ENCODE data around the gene CCDC157. TPM values are rescaled to one million over a fixed set of nuclear protein-coding genes. Genes with fewer than 3 reads are reported as not detected.

Gene CCDC157
- total and polyA plus RNA-seq, 9 of the 15 experiments (the other 6 are each of a cell fraction or from before 2014, with no cell fraction given) = 0.04 to 1.3 (median 0.68) TPM

DNA sequence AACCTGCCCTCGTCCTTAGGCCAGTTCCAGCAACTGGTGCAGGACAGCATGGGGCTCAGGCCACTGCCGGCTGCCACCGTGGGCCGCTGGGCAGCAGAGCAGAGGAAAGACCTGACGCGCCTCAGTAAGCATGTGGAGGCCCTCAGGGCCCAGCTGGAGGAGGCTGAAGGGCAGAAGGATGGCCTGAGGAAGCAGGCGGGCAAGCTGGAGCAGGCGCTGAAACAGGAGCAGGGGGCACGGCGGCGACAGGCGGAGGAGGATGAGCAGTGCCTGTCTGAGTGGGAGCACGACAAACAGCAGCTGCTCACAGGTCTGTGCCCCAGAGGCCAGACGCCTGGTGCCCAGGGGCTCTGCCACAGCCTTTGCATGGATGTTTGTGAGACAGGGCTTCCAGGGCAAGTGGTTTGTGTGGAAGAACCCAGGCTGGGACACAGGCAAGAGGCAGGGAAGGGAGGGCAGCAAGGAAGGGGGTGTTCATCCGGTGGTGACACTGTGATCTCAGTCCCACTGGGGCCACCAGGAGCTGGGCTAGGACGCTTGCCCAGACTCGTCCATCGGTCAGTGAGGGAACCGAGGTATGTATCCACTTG, 13.9 kb downstream of the CCDC157 start:
- Histone ChIP-seq H3K27ac (ENCODE audit: extremely low read depth, low read depth, low read length) (no peak overlapping the region), H3K27me3 (ENCODE audit: control insufficient read depth in 2 of 2, insufficient read depth in 2 of 2, low read length in 2 of 2) (no peaks in the 10 kb centered on the region; a peak in 1 of 5 replicates), H2AFZ (ENCODE audit: low read depth, low read length) (no peak overlapping the region), H4K20me1 (replicated peaks; ENCODE audit: control insufficient read depth, insufficient read depth, low read length) (no peaks in the 10 kb centered on the region), H3K36me3 (ENCODE audit: control insufficient read depth, insufficient read depth, low read length) (no peaks in the 10 kb centered on the region), H3K79me2 (ENCODE audit: control insufficient read depth, insufficient read depth, low read length) (no peaks in the 10 kb centered on the region), H3K4me1 (replicated peaks in 1 of 2; ENCODE audit: control insufficient read depth in 2 of 2, insufficient read depth in 2 of 2, low read length in 2 of 2) (peaks cover 0 to 17% of the 10 kb centered on the region in 2 experiments; a peak in 2 of 5 replicates), H3K4me3 (no peak overlapping the region), H3K9ac (ENCODE audit: insufficient read depth in 1 of 2, low read depth in 2 of 2, low read length in 2 of 2) (peak overlapping the region in 1 of 2 experiments; percentile 26; a peak in 1 of 4 replicates), H3K9me1 (ENCODE audit: control insufficient read depth, insufficient read depth, low read length) (no peaks in the 10 kb centered on the region), H3K4me2 (ENCODE audit: insufficient read depth, low read length) (no peak overlapping the region), H3K9me3 (replicated peaks; ENCODE audit: control insufficient read depth, insufficient read depth, low read depth, low read length) (no peaks in the 10 kb centered on the region)
- POLR2A ChIA-PET = interaction anchor here (0.6 kb wide), 1 partner anchor 149 kb away, joined by 4 read pairs; no protein-coding TSS in a partner anchor
- BruUV-seq (replicated peaks) = no TSS peak
- intact Hi-C loops (cut with micrococcal nuclease) (no loop called here), in situ Hi-C loops (cut with MboI) (no loop called here)
- 14% methylated on average over 10 of the region's 19 CpGs for WGBS (ENCODE audit: insufficient coverage, low coverage, missing lambda C conversion rate)
- CTCF ChIA-PET (ENCODE audit: low intra/inter-chr PET ratio) = no interaction called here
- ATAC-seq (no peak), FAIRE-seq (no peak), DNase-seq (ENCODE audit: extremely low read depth in 1 of 4, low spot score in 3 of 4) (no peak)
- TF ChIP-seq DPF2 (IDR thresholded peaks at IDR 0.05) = no peak
- TF ChIP-seq POLR2G (IDR thresholded peaks at IDR 0.05; ENCODE audit: low read depth, low read length) = peak; percentile 35
- TF ChIP-seq IRF1 (CRISPR knock-in tag; IDR thresholded peaks at IDR 0.05; ENCODE audit: borderline replicate concordance) = no peak
- no peak for TF ChIP-seq TRIM28 (IDR thresholded peaks at IDR 0.05)

- no peaks in the 10 kb centered on the region for H4K20me1 ChIP-seq (replicated peaks; ENCODE audit: control insufficient read depth, insufficient read depth, low read length)
- no peak overlapping the region for H3K4me3 ChIP-seq
- no peaks in the 10 kb centered on the region for H3K9me3 ChIP-seq (replicated peaks; ENCODE audit: control insufficient read depth, insufficient read depth, low read depth, low read length)
- ATAC-seq (no peak), FAIRE-seq (no peak), DNase-seq (ENCODE audit: extremely low read depth in 1 of 4, low spot score in 3 of 4) (no peak)
- intact Hi-C loops (cut with micrococcal nuclease) = no loop called here
- no peaks in the 10 kb centered on the region; a peak in 1 of 5 replicates for H3K27me3 ChIP-seq (ENCODE audit: control insufficient read depth in 2 of 2, insufficient read depth in 2 of 2, low read length in 2 of 2)
- H3K27ac ChIP-seq (ENCODE audit: extremely low read depth, low read depth, low read length) = no peak overlapping the region
- CTCF ChIA-PET (ENCODE audit: low intra/inter-chr PET ratio) = no interaction called here
- H3K36me3 ChIP-seq (ENCODE audit: control insufficient read depth, insufficient read depth, low read length) = no peaks in the 10 kb centered on the region
- POLR2A ChIA-PET = interaction anchor here (0.6 kb wide), 1 partner anchor 149 kb away, joined by 4 read pairs; no protein-coding TSS in a partner anchor
- H3K9ac ChIP-seq (ENCODE audit: insufficient read depth in 1 of 2, low read depth in 2 of 2, low read length in 2 of 2) = no peak overlapping the region; a peak in 1 of 4 replicates
- no TSS peak for BruUV-seq (replicated peaks)
- in situ Hi-C loops (cut with MboI) = no loop called here
- peaks cover 0 to 15% of the 10 kb centered on the region in 2 experiments; a peak in 2 of 5 replicates for H3K4me1 ChIP-seq (replicated peaks in 1 of 2; ENCODE audit: control insufficient read depth in 2 of 2, insufficient read depth in 2 of 2, low read length in 2 of 2)
- no peaks in the 10 kb centered on the region for H3K9me1 ChIP-seq (ENCODE audit: control insufficient read depth, insufficient read depth, low read length)
- H2AFZ ChIP-seq (ENCODE audit: low read depth, low read length) = no peak overlapping the region
- no peaks in the 10 kb centered on the region for H3K79me2 ChIP-seq (ENCODE audit: control insufficient read depth, insufficient read depth, low read length)
- no peak overlapping the region for H3K4me2 ChIP-seq (ENCODE audit: insufficient read depth, low read length)
- WGBS (ENCODE audit: insufficient coverage, low coverage, missing lambda C conversion rate) = 10% methylated on average over 2 of the region's 9 CpGs
- no peak for TF ChIP-seq THRA (IDR thresholded peaks at IDR 0.05)
Observed at GRCh38 chr22:30371321-30371720, 14.5 kb downstream of the CCDC157 start.
